Spleen (tissue), 7 donors: Measurements from ENCODE around the gene OSBPL1A.

Experiments
- POLR2A ChIP-seq, 3 donors: fragments of 450-650 bp; IDR thresholded peaks; one replicate each; pipeline ENCODE4 v1.5.1; 2017; ENCODE audit warnings: antibody characterized with exemption in 3 of 3, mild to moderate bottlenecking in 1 of 3
- POLR2AphosphoS5 ChIP-seq, 3 donors: sonication (generic); formaldehyde crosslinking; IDR thresholded peaks; one replicate each; pipeline ENCODE4 v1.5.1; 2017; ENCODE audit warnings: antibody characterized with exemption in 3 of 3
- TF ChIP-seq, protein P1 (sequence below), 11 experiments: fragments of 200-600 bp in 7 of 11; fragments of 450-650 bp in 4 of 11; sonication (generic) in 4 of 11; IDR thresholded peaks in 8 of 11; conservative IDR thresholded peaks in 3 of 11; 1 replicate in 7 of 11; 2 replicates in 4 of 11; pipeline versions ENCODE4 v1.4.0 to v1.8.0; 2016 to 2021; ENCODE audit warnings: antibody characterized with exemption in 11 of 11, inconsistent platforms in 4 of 11, mild to moderate bottlenecking in 1 of 11
- donor health status: DM: no; HTN: no; CAD: no; lungs with moderate emphysema.
- donor health status: DM: no; HTN: no; CAD: no.
- donor health status: DM: no; HTN: no; CAD: no.

DNA sequence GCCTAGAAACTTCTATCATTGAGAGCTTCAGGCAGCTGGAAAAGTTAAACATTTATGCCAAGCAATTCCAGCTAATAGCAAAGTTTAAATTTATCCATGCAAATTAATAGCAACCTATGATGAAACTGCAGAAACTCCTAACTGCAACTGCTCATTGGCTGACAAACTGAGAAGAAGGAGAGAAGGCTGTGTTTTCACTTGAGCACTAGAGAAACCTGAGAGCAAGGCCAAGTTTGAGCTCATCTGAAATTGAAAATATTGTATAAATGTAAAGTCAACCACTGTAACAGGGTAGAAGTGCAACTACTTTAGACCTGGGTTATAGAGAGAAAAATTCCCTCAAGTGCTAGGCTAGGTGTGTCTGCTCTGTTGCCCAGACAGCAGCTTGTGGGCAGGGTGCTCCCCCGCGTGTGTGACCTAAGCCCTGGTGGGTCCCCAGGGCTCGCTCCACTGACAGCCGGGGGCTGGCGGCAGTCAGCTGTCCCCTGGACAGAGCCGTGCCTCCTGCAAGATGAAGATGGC lies 208.6 kb downstream of the OSBPL1A start:
- TF ChIP-seq, protein P1, sequence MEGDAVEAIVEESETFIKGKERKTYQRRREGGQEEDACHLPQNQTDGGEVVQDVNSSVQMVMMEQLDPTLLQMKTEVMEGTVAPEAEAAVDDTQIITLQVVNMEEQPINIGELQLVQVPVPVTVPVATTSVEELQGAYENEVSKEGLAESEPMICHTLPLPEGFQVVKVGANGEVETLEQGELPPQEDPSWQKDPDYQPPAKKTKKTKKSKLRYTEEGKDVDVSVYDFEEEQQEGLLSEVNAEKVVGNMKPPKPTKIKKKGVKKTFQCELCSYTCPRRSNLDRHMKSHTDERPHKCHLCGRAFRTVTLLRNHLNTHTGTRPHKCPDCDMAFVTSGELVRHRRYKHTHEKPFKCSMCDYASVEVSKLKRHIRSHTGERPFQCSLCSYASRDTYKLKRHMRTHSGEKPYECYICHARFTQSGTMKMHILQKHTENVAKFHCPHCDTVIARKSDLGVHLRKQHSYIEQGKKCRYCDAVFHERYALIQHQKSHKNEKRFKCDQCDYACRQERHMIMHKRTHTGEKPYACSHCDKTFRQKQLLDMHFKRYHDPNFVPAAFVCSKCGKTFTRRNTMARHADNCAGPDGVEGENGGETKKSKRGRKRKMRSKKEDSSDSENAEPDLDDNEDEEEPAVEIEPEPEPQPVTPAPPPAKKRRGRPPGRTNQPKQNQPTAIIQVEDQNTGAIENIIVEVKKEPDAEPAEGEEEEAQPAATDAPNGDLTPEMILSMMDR (IDR thresholded peaks at IDR 0.05 in 8 of 11, conservative IDR thresholded peaks at IDR 0.05 in 3 of 11) = no peak
- TF ChIP-seq POLR2A (IDR thresholded peaks at IDR 0.05) = no peak
- TF ChIP-seq POLR2AphosphoS5 (IDR thresholded peaks at IDR 0.05) = no peak
